Lower leg skin (tissue), 3 donors: ENCODE results near the gene PRPF31.

ENCODE experiments used
- POLR2A ChIP-seq, 2 donors: fragments of 450-650 bp; IDR thresholded peaks; one replicate each; pipeline ENCODE4 v1.6.1; 2016 to 2017; ENCODE audit warnings: antibody characterized with exemption in 2 of 2, mild to moderate bottlenecking in 1 of 2, moderate library complexity in 1 of 2
- TF ChIP-seq, protein P1 (sequence below), 3 donors: fragments of 450-650 bp; IDR thresholded peaks; one replicate each; pipeline ENCODE4 v1.5.1; 2016; ENCODE audit warnings: antibody characterized with exemption in 3 of 3, mild to moderate bottlenecking in 3 of 3, moderate library complexity in 2 of 3

- peak in 1 of 2 donors; percentile 15 for TF ChIP-seq POLR2A (IDR thresholded peaks at IDR 0.05)
- TF ChIP-seq, protein P1, sequence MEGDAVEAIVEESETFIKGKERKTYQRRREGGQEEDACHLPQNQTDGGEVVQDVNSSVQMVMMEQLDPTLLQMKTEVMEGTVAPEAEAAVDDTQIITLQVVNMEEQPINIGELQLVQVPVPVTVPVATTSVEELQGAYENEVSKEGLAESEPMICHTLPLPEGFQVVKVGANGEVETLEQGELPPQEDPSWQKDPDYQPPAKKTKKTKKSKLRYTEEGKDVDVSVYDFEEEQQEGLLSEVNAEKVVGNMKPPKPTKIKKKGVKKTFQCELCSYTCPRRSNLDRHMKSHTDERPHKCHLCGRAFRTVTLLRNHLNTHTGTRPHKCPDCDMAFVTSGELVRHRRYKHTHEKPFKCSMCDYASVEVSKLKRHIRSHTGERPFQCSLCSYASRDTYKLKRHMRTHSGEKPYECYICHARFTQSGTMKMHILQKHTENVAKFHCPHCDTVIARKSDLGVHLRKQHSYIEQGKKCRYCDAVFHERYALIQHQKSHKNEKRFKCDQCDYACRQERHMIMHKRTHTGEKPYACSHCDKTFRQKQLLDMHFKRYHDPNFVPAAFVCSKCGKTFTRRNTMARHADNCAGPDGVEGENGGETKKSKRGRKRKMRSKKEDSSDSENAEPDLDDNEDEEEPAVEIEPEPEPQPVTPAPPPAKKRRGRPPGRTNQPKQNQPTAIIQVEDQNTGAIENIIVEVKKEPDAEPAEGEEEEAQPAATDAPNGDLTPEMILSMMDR (IDR thresholded peaks at IDR 0.05) = no peak
Measured at GRCh38 chr19:54159352-54160181, 44.0 kb downstream of the PRPF31 start, which contains the start of gene LENG1.
